MM.1S (cell line): ENCODE results near the gene STXBP1.

Experiments
- DNase-seq: peaks from one replicate; pipeline ENCODE4 v3.0.0-alpha.2; 2015
- H2AFZ ChIP-seq: fragments of 300-600 bp; sonication (generic); 2 replicates; pipeline ENCODE4 v1.6.0; 2016; ENCODE audit warnings: antibody characterized with exemption, low read length
- H3F3A ChIP-seq: fragments of 300-600 bp; sonication (generic); 2 replicates; pipeline ENCODE4 v1.6.1; 2016; ENCODE audit warnings: mild to moderate bottlenecking, antibody characterized with exemption, low read length, moderate library complexity, mixed read lengths; ENCODE audit not compliant: insufficient read depth
- H3K27ac ChIP-seq: fragments of 300-600 bp; sonication (generic); 2 replicates; pipeline ENCODE4 v1.5.1; 2016; ENCODE audit warnings: mild to moderate bottlenecking, low read length
- H3K27me3 ChIP-seq: fragments of 300-600 bp; sonication (generic); replicated peaks from 2 replicates; pipeline ENCODE4 v1.6.0; 2016; ENCODE audit warnings: low read length; ENCODE audit not compliant: insufficient read depth
- H3K36me3 ChIP-seq: fragments of 300-600 bp; sonication (generic); replicated peaks from 2 replicates; pipeline ENCODE4 v1.6.1; 2016; ENCODE audit warnings: mild to moderate bottlenecking, low read length, mixed read lengths; ENCODE audit not compliant: insufficient read depth
- H3K4me1 ChIP-seq: fragments of 300-600 bp; sonication (generic); 2 replicates; pipeline ENCODE4 v1.6.1; 2016; ENCODE audit warnings: low read length, mixed read lengths
- H3K4me2 ChIP-seq: fragments of 300-600 bp; sonication (generic); 2 replicates; pipeline ENCODE4 v1.6.0; 2016; ENCODE audit warnings: low read depth, low read length
- H3K4me3 ChIP-seq: fragments of 300-600 bp; sonication (generic); 2 replicates; pipeline ENCODE4 v1.5.1; 2016; ENCODE audit warnings: low read length, mixed read lengths
- H3K79me2 ChIP-seq: fragments of 300-600 bp; sonication (generic); 2 replicates; pipeline ENCODE4 v1.6.1; 2016; ENCODE audit warnings: mixed run types, low read length, mixed read lengths
- H3K9ac ChIP-seq: fragments of 300-600 bp; sonication (generic); 2 replicates; pipeline ENCODE4 v1.6.1; 2016; ENCODE audit warnings: low read length, mixed read lengths
- H3K9me2 ChIP-seq: fragments of 300-600 bp; sonication (generic); replicated peaks from 2 replicates; pipeline ENCODE4 v1.6.1; 2016; ENCODE audit warnings: mild to moderate bottlenecking, low read length, mixed read lengths; ENCODE audit not compliant: insufficient read depth
- H3K9me3 ChIP-seq: fragments of 300-600 bp; sonication (generic); replicated peaks from 2 replicates; pipeline ENCODE4 v1.6.1; 2016; ENCODE audit warnings: mild to moderate bottlenecking, low read length, mixed read lengths; ENCODE audit not compliant: insufficient read depth
- H4K20me1 ChIP-seq: fragments of 300-600 bp; sonication (generic); 2 replicates; pipeline ENCODE4 v1.6.1; 2016; ENCODE audit warnings: mild to moderate bottlenecking, low read length, moderate library complexity, mixed read lengths; ENCODE audit not compliant: insufficient read depth
- EZH2 ChIP-seq: fragments of 300-600 bp; sonication (generic); optimal IDR thresholded peaks from 2 replicates; pipeline ENCODE3; 2017; ENCODE audit warnings: low read depth, mild to moderate bottlenecking, antibody characterized with exemption, low read length, mixed read lengths
- EZH2phosphoT487 ChIP-seq: fragments of 300-600 bp; sonication (generic); IDR thresholded peaks from 2 replicates; pipeline ENCODE4 v1.6.1; 2018; ENCODE audit warnings: antibody characterized with exemption, low read length
- TF ChIP-seq, protein P1 (sequence below): fragments of 300-600 bp; sonication (generic); IDR thresholded peaks from 2 replicates; pipeline ENCODE4 v1.5.1; 2016; ENCODE audit warnings: antibody characterized with exemption, low read length, mixed read lengths

The STXBP1 gene

DNA sequence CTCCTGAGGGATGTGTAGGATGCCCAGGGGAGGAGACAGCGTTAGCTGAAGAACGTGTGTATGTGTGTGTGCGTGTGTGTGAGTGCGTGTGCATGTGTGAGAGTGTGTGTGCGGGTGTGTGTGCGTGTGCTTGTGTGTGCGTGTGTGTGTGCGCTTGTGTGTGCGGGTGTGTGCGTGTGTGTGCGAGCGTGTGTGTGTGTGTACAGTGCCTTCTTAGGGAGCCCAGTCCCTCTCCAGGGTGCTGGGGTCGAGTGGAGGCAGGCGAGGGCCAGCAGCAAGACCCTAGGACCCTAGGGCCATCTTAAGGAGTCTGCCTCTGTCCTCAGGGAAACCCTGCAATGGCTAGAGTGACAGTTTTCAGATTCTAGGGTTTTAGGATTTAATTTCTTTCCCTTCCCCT is 26.0 kb upstream of the STXBP1 start:
- no peak for DNase-seq
- Histone ChIP-seq H3F3A (no peaks in the 10 kb centered on the region), H3K27ac (no peak overlapping the region), H3K4me3 (no peak overlapping the region), H3K9me2 (no peaks in the 10 kb centered on the region), H3K27me3 (no peaks in the 10 kb centered on the region), H3K79me2 (no peaks in the 10 kb centered on the region), H3K9ac (no peak overlapping the region), H3K4me2 (no peak overlapping the region), H3K4me1 (no peaks in the 10 kb centered on the region), H3K9me3 (no peaks in the 10 kb centered on the region), H2AFZ (no peak overlapping the region), H4K20me1 (no peaks in the 10 kb centered on the region), H3K36me3 (no peaks in the 10 kb centered on the region)
- TF ChIP-seq, protein P1, sequence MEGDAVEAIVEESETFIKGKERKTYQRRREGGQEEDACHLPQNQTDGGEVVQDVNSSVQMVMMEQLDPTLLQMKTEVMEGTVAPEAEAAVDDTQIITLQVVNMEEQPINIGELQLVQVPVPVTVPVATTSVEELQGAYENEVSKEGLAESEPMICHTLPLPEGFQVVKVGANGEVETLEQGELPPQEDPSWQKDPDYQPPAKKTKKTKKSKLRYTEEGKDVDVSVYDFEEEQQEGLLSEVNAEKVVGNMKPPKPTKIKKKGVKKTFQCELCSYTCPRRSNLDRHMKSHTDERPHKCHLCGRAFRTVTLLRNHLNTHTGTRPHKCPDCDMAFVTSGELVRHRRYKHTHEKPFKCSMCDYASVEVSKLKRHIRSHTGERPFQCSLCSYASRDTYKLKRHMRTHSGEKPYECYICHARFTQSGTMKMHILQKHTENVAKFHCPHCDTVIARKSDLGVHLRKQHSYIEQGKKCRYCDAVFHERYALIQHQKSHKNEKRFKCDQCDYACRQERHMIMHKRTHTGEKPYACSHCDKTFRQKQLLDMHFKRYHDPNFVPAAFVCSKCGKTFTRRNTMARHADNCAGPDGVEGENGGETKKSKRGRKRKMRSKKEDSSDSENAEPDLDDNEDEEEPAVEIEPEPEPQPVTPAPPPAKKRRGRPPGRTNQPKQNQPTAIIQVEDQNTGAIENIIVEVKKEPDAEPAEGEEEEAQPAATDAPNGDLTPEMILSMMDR, result no peak
- TF ChIP-seq EZH2, result no peak

DNA sequence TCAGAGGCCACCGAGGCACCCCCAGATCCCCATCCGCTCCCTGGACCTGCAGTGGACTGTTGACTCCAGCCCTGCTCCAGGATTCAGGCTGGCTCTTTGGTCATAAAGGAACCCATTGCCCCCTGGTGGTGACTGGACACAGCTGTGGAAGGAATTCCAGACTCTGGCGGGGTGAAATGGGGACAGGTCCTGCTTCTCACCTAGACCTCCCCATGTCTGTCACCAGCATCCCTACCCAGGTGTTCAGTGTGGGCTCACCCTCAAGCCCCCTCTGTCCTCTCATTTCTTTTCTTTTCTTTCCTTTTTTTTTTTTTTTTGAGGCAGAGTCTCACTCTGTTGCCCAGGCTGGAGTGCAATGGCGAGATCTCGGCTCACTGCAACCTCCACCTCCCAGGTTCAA is 25.5 kb upstream of the STXBP1 start:
- Histone ChIP-seq H3K27ac (no peak overlapping the region), H3K9me3 (no peaks in the 10 kb centered on the region), H3K79me2 (no peaks in the 10 kb centered on the region), H3K36me3 (no peaks in the 10 kb centered on the region), H3K27me3 (no peaks in the 10 kb centered on the region), H3K9me2 (no peaks in the 10 kb centered on the region), H4K20me1 (no peaks in the 10 kb centered on the region), H3K4me2 (no peak overlapping the region), H3K4me1 (no peaks in the 10 kb centered on the region), H3K9ac (no peak overlapping the region), H3K4me3 (no peak overlapping the region), H2AFZ (no peak overlapping the region), H3F3A (no peaks in the 10 kb centered on the region)
- TF ChIP-seq, protein P1, result peak; percentile 77
- no peak for TF ChIP-seq EZH2
- peak; percentile 64 for DNase-seq

DNA sequence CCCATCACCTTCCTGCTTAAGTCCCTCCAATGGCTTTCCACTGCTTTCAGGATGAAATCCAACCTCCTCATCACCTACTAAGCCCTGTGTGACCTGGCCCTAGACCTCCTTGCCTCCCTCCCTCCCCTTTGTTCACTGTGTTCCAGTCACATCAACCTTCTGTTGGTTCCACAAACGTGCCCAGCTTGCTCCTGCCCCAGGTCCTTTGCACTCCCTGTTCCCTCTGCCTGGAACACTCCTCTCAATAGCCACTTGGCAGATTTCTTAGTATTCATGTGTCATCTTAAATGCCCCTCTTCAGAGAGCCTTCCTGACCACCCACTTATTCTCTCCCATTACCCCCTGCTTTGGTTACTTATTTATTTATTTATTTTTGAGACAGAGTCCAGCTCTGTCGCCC is 24.1 kb upstream of the STXBP1 start:
- no peak for DNase-seq
- TF ChIP-seq, protein P1, result no peak
- TF ChIP-seq EZH2phosphoT487, result no peak
- no peak for TF ChIP-seq EZH2
- no peaks in the 10 kb centered on the region for H3K36me3 ChIP-seq

More for the DNA sequence above, 24.1 kb upstream of the STXBP1 start:
- Histone ChIP-seq H3K4me1 (no peaks in the 10 kb centered on the region), H3K9me2 (no peaks in the 10 kb centered on the region), H3F3A (no peaks in the 10 kb centered on the region), H2AFZ (no peak overlapping the region), H3K4me2 (no peak overlapping the region), H3K4me3 (no peak overlapping the region), H3K9me3 (no peaks in the 10 kb centered on the region), H3K27me3 (no peaks in the 10 kb centered on the region), H3K27ac (no peak overlapping the region), H4K20me1 (no peaks in the 10 kb centered on the region), H3K79me2 (no peaks in the 10 kb centered on the region), H3K9ac (no peak overlapping the region)
